ENCODE data around the gene MAPK9.
"Not testable (repeated sequence)": the region's sequence is repeated elsewhere in the genome, so short reads cannot be mapped to it uniquely, and the experiment has no call there.

Gene MAPK9

GRCh38 chr5:180234271-180234670 lies 57.6 kb downstream of the MAPK9 start:
- no peak for DNase-seq (ENCODE audit: low read depth)

DNA sequence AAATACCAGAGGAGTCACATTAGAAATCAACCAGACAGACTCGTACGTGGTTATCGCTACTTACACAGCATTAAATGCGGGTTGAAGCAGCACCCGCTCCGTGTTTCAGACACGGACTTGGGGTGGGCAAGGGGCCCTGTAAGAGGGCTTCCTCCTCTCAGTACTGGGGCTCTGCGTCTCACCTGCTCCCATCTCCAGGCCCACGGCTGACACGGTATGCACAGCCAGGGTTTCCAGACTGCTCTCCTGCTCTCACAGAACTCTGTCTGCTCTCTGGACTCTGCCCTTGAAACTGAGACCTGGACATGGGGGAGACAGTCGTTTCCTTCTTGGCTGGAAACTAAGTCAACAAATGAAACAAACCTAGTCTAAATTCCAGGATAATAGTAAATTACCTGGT lies 58.2 kb downstream of the MAPK9 start:
- DNase-seq (ENCODE audit: low read depth) = no peak

DNA sequence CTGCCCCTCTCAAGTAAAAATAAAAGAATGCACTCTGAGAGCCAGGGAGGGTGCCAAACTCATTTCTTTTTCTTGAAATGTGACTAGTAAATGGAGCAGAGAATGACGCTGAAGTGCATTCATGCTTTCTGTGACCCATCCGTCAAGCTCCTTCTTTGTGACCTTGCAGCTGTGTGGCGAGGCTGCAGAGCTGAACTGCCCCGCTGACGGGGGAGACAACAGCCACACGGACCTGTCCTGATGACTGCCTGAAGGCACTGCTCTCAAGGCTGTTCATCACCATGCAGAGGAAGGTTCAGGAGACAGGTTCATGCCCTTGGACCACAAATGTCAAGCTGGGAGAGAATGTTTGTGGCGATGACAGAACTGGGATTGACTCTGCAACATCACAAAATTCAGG lies 61.9 kb downstream of the MAPK9 start:
- DNase-seq (ENCODE audit: low read depth) = no peak

DNA sequence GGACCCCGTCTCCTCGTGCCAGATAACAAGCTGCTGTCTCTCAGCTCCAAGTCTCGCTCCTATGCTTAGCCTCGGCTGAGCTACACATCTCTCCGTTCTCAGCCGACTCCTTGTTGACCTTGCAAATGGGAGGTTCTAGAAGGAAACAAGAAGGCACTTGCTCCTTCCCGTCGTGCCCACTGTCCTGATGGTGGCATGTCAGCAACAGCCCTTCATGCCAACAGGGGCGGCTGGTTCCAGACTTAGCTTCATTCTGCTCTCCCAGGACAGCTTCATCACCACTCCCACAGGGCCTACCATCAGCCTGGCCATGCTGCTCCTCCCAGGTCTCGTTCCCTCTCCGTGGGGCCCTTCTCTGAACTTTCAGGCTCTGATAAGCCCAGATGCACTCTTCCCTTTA lies 69.8 kb downstream of the MAPK9 start:
- DNase-seq (ENCODE audit: low read depth) = no peak

- DNase-seq (ENCODE audit: low read depth) = no peak
These were observed 74.1 kb downstream of the MAPK9 start for GRCh38 chr5:180217797-180218196.

- DNase-seq (ENCODE audit: low read depth) = no peak
These were observed 75.2 kb downstream of the MAPK9 start for GRCh38 chr5:180216646-180217171.

GRCh38 chr5:180215783-180216630 lies 75.9 kb downstream of the MAPK9 start:
- DNase-seq (ENCODE audit: low read depth) = no peak

GRCh38 chr5:180214870-180215770 lies 76.8 kb downstream of the MAPK9 start:
- no peak for DNase-seq (ENCODE audit: low read depth)

DNA sequence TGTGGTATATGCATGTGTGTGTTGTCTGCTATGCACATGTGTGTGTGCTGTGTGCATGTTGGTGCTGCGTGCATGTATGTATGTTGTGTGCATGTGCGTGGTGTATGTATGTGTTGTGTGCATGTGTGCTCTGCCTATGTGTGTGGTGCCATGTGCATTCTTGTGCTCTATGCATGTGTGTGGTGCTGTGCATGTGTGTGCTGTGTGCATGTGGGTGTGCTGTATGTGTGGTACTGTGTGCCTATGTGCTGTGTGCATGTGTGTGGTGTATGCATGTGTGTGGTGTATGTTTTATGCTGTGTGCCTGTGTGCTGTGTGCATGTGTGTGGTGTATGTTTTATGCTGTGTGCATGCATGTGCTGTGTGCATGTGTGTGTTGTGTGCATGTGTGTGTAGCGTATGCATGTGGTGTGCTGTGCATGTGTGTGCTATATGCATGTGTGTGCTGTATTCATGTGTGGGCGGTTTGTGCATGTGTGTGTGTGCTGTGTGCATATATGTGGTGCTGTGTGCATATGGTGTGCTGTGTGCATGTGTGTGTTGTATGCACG lies 78.2 kb downstream of the MAPK9 start:
- DNase-seq (ENCODE audit: low read depth) = no peak

- DNase-seq (ENCODE audit: low read depth) = no peak
These were observed 78.7 kb downstream of the MAPK9 start for GRCh38 chr5:180213256-180213600.

GRCh38 chr5:180212363-180213255 lies 79.3 kb downstream of the MAPK9 start:
- no peak for DNase-seq (ENCODE audit: low read depth)

GRCh38 chr5:180211761-180212035 lies 80.2 kb downstream of the MAPK9 start:
- DNase-seq (ENCODE audit: low read depth) = no peak

- no peak for DNase-seq (ENCODE audit: low read depth)
These were observed 80.7 kb downstream of the MAPK9 start for GRCh38 chr5:180210961-180211760.

DNA sequence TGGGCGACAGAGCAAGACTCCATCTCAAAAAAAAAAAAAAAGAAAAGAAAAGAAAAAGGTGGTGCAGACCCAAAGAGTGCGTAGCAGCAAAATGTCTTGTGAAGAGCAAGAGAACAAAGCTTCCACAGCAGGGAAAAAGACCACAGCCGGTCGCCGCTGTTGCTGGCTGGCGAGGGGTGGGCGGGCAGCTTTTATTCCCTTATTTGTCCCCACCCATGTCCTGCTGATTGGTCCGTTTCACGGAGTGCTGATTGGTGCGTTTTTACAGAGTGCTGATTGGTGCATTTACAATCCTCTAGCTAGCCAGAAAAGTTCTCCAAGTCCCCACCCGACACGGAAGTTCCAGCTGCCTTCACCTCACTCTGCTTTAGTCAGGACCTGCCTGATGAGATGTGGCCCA lies 81.8 kb downstream of the MAPK9 start:
- DNase-seq (ENCODE audit: low read depth) = not testable (repeated sequence)

DNA sequence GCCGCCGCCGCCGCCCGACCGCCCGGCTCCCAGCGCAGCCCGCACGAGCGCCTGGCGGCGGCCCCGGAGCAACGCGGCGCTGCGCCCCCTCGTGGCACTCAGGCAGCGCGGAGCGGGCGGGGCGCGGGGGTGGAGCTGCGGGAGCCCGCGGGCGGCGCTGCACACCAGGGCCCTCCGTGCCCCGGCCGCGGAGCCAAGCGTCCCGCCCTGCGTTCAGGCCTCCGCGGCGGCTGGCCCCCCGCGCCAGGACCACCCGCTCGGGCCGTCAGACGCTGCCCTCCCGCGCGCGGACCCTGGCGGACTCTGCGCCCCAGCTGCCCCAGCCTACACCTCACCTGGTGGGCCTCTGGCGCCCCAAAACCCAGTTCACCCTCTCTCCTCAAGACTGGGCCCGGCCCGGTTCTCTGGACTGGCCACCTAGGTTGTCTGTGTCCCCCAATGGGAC lies 82.7 kb downstream of the MAPK9 start, which contains the start of gene RASGEF1C:
RASGEF1C (minus strand) TSS at position 75 of the 445 bp plus-strand sequence. CDS start 71,159 bp downstream, outside the sequence.
- peak; percentile 40 for DNase-seq (ENCODE audit: low read depth)

GRCh38 chr5:180208435-180209081 lies 83.3 kb downstream of the MAPK9 start:
- no peak for DNase-seq (ENCODE audit: low read depth)

- DNase-seq (ENCODE audit: low read depth) = no peak
These were observed 83.8 kb downstream of the MAPK9 start for GRCh38 chr5:180208038-180208434.

- no peak for DNase-seq (ENCODE audit: low read depth)
These were observed 84.3 kb downstream of the MAPK9 start for GRCh38 chr5:180207593-180207992.

DNA sequence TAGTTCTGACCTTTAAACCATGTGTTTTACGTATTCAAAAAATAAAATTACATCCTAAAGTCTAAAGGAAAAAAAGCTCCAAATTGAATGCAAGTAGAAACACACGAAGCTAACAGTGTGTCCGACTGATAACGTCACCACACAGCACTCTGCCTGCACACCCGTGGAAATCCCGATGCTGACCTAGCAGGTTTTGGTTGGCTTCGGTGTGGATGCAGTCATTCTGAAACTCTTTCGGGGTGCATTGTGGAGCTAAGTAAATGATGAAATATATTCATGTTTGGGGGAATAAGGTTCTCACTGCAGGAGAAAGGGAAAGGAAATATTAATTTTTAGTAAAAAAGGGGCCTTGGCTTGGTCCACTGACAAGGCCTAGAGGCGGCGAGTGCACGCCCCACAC lies 84.9 kb downstream of the MAPK9 start:
- no peak for DNase-seq (ENCODE audit: low read depth)

DNA sequence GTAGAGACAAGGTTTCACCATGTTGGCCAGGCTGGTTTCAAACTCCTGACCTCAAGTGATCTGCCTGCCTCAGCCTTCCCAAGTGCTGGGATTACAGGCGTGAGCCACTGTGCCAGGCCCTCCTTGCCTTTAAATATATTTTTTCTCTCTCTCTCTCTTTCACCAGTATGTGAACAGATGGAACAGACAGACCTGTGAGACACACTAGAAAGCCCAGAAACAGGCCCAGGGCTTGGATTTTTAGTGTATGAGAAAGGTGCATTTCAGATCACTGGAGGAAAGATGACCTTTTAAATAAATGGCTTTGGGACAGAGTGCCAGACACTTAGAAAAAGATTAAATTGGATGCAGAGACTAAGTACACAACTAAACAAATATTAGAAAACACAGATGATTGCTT lies 86.0 kb downstream of the MAPK9 start:
- no peak for DNase-seq (ENCODE audit: low read depth)
